GM21786 (cell line): ENCODE results near the gene AQP6.

Experiments
- ATAC-seq: cut with Tn5 transposase; IDR thresholded peaks from one replicate; pipeline ENCODE4 v1.9.1; 2021; ENCODE audit not compliant: unreplicated experiment

AQP6 gene

DNA sequence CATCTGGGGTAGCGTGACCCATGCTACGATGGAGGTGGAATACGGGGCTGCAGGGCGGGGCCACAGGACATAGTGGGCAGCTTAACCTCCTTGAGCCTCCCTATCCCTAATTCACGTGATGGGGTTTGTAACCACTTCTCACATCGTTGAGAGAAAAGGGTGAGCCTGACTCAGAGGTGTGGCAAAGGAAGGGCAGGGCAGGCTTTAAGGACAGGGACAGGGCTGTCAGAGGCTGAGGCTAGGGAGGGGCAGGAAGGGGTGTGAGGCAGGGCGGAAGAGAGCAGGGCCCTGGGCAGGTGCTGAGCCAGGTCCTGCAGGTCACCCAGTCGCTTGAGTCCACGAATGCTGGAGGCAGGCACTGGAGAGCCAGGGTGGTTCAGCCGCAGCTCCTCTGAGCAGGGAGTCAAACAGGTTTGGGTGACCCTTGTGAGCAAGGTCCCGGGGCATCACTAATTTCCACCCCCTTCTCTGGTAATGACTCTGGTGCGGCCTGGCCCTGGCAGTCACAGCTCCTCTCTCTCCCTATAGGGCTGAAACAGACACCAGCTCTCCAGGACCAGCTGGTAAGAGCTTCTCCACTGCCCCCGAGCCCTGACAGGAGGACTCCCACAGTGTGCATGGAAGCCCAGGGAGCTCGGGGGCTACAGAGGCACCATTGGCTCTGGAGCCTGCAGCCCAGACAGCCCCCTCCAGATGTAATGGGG lies 29.7 kb upstream of the AQP6 start:
- ATAC-seq, result no peak

DNA sequence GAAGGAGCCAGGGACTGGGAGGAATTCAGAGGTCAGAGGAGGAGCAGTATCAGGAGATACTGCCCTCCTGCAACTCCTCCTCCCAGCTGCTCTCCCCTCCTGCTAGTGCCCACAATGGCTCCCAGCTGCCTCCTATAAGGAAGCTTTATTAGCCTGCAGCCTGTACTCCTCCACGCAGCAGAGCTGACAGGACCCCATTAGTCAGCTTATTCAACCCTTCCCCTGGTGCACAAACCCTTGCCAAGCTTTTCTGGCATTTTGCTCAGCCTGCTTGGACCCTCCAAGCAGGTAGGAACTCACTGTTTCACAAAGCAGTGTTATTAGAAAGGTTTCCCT lies 29.2 kb upstream of the AQP6 start:
- no peak for ATAC-seq

DNA sequence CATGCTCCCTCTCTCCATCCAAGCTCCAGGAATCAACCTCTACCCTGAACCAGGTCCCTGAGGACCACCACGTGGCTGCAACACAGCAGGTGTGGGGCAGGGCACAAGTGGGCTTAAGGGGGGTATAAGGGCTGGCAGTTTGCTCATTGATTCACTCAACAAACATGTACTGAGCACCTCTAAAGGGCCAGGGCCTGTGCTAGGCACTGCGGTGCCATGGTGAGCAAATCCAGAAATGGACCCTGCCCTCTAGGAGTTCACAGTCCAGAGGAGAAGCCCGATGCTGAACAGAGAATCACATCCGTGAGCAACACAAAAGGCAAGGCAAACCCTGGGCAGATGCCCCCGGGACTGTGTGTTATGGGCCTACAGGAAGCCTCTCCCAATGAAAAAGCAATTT lies 28.7 kb upstream of the AQP6 start:
- ATAC-seq, result no peak

DNA sequence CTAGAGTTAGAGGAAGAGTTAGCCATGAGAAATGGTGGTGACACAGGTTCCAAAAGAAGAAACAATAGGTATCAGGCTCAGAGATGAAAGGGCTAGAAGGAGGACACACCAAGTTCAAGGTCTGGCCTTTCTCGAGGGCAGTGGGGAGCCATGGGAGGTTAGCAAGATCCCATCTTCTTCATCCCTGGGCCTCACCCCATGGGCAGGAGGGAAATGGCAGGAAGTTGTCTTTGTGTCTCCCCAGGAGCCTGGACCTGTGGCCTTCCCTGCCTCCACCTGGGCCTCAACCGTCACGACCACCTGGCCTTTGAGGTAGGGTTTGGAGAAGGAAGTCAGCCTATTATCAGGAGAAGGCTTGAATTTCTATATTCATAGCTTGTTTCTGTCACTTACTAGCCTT lies 28.0 kb upstream of the AQP6 start:
- no peak for ATAC-seq

DNA sequence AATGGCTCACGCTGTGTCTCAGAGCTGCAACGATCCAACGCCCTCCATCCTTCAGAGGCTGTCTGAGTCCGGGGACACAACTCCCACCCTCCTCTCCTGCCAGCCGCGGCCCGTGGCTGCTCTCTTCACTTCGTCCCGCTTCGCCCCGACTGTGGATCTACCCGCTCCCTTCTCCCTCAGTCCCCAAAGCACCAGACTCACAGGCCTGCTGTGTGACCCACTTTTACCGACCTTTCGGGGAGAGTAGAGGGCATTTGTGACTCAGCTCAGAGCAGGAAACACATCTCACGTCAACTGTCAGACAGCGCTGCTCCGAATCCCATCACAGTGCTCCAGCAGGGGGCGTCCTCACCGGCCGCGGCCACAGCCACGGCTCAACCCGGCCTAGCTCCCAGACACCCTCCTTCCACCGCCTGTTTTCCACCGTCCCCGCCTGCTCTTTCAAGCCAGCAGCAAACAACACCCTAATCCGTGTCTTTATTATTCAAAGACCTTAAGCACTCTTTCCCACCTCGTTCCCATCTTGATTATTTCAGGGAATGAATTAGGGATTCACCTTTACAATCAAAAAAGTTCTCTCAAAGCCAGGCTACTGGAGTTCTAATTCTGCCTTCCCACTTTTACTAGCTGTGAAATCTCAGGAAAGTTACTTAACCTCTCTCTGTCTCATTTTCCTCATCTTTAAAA lies 27.2 kb upstream of the AQP6 start:
- ATAC-seq, result peak; percentile 88

DNA sequence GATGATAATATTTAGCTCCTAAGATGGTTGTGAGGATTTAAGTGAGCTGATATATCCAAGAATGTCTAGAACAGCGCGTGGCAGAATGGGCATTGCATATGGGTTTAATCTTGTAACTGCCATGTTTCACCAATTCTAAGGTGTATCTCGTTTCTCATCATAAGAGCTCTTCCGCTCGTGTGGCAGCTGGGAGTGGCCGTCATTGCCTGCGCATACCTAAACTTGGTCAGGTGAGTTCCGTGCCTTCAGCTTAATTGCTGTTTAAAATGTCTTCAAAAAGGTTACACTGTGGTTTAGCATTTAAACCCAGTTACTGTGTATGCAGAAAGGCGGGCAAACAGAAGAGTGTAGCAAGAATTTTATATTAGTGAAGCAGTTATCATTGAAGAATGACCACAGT lies 26.7 kb upstream of the AQP6 start:
- ATAC-seq, result no peak

DNA sequence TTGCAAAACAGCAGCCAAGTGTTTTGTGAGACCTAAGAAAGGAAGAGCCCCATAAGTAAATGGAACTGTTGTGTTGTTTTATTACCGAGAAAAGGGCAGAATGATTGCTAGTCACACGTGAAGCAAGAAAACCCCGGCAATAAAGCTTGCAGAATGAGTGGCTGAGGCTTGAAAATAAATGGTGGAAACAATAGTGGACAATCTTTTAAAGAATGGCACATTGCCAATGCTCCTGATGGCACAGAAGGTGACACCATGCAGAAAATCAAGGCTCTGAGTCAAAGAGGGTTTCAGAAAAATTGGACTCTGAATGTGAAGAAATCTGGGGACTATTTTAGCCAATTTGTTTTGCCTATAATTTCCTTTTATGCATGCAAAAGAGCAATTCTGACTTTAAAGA lies 26.2 kb upstream of the AQP6 start:
- no peak for ATAC-seq

DNA sequence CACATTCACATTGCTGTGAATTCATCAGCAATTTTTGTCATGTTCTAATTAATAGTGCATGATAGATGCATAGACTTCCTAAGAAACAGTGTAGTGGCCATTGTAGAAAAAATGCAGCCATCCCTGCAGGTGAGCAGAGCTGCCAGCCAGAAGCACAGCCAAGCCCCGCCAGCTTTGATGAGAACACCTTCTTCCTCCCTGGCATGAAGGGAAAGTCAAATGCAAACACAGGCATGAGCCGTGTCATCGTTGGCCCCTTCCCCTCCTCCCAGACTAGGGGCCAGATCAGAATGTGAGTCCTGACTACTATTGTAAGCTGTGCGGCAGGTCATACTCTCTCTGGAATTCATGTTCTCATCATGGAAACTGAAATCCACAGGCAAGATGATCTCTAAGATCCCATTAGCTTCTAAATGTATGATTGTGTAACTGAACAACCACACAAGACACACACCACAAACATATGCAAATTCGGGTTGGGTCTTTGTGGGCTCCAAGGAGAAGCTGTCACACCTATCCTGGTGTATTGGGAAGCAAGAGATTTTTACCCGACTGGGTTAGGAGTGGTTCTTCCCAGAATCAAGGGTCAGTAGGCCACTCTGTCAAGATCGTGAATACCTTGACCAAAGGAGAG lies 25.0 kb upstream of the AQP6 start:
- no peak for ATAC-seq

DNA sequence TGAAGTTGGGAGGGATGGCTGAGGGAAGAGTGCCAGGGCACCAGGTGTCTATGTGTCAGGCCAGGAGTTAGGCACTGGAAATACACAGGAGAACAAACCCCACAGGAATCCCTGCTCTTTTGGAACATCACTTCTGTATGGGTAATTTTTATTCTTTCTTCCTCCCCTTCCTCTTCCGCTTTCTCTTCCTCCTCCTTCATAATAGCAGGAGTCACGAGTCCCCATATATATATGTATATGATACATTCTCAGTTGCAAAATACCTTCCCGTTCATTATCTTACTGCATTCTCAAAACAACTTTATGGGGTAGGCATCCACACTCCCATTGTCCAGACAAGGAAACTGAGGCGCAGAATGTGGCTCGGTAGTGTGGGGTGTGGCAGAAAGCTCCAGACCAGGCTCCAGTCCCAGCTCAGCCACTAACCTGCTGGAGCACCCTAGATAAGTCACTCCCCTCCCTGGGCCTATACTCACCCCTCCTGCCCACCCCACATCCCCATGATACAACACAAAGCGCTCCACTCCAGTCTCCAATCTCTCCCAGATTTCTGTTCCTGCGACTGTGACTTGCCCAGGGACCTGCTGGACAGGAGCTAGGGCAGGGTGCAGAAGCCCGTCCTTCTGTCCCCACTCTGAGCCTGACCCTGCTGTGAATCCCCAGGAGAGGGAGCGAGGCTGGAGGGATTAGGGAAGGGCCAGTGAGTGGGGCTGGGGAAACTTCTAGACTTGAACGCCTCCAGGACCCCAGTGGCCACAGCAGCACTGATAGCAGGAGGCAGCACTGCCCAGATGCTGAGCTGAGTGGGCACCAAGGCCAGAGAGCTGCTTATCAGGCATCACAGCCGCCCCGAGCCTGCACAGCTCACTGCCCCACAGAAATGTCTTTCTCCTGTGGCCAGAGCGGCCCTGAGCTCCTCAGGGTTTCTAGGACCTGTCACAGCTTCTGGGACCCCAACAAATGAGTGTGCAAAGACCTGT lies 23.6 kb upstream of the AQP6 start:
- ATAC-seq, result no peak

DNA sequence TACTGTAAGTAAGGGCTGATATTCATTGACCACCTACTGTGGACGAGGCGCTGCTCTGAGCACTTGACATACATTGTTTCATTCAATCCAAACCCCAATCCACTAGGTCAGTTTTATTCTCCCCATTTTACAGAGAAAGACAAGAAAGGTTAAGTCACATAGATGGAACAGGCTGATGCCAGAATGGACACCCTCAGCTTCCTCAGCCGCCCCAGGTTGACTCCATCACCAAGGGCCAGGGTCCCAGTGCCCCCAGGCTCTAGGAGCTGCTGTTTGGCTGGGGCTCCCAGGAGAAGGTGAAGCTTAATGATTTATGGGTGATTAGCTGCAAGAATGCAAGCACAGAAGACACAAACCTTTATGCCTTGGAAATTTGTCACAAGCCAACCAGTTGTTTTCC lies 22.9 kb upstream of the AQP6 start:
- no peak for ATAC-seq

DNA sequence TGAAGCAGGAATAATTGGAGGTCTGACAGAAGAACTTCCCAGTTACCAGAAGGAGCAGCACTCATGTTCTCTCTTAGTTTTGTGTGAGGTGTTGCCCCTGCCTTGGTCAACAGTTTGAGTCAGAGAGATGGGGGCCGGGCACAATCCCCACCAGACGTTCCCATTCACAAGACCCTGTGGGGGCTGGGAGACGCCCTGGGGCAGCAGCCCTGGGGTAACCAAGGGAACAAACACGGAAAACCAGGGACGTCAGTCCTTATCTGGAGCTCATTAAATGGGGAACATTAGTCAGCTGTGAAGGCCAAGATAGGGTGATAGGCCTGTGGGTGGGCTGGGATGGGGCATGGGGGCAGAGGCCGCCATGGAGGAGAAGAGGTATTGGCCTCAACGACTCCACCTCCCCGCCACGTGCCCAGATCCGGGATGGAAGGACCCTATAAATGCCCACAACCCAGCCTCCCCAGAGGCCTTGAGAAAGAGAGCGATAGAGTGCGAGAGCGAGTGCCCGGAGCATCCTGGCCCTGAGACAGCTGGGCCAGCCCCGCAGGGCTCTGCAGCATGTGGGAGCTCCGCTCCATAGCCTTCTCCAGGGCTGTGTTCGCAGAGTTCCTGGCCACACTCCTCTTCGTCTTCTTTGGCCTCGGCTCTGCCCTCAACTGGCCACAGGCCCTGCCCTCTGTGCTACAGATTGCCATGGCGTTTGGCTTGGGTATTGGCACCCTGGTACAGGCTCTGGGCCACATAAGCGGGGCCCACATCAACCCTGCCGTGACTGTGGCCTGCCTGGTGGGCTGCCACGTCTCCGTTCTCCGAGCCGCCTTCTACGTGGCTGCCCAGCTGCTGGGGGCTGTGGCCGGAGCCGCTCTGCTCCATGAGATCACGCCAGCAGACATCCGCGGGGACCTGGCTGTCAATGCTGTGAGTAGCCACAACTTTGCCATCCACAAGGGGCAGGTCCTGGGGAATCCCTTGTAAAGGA lies 22.2 kb upstream of the AQP6 start, which contains the start of gene AQP2:
Gene AQP2, plus strand, starts transcription at position 465 of the 979 bp plus-strand sequence. Its CDS starts 94 bp downstream, at position 559.
- no peak for ATAC-seq

DNA sequence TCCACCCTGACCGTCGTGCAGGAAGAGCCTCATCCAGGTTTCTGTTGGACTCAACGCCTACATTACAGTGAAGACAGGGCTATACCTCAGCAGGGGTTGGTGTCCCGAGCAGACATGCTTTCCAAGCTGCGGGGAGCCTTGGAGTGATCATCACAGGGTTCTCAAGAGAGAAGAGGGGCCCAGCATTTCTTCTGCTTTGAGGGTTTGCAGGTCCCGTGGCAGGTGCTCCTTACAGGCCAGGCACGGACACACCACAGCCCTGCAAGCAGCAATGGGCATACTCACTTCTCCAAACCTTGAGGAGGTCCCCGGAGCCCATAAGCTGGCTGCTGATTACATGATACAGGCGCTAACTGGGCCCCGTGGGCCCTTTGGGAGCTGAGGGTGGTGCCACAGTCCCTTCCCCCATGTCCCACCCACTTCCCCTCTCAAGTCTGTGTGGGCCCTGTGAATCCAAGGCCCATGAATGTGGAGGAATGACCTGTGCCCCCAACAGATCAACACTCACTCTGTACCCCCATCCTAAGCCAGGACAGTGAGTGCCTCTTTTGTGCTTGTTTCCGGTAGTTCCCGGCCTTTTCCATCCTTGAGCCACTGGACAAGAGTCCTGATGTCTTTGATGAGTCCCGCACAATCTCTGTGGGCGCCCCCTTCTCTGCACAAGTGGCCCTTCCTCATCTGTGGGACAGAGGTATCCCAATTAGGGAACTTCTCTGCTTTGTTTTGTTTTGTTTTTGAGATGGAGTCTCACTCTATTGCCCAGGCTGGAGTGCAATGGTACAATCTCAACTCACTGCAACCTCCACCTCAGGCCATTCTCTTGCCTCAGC lies 21.1 kb upstream of the AQP6 start:
- no peak for ATAC-seq

DNA sequence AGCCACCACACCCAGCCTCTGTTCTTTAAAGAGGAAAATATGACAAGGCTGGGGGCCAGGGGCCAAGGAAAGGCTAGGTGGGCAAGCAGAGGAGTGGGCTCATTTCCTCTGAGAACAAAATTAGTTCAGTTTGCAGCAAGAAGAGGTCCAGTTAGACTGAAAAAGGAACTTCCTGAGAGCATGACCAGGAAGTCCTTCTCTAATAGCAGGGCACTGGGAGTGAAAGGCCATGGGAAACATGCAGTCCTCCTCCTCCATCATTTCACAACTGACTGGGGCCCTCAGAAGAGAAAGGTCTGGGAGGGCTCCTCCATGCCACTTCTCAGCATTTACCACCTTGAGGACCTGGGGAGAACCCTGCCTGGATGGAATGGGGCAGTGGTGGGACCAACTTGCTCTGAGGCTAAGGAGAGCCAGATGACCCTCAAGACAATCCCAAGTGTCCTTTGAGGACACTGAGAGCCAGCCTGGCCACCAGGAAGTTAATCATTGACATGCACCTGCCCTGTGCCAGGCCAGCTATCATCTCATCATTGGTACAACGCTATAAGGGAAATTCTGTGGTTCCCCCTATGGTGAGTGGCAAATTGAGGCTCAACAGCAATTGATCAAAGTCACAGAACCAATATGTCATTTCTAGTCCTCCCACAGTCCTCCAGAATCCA lies 20.2 kb upstream of the AQP6 start:
- ATAC-seq, result no peak

DNA sequence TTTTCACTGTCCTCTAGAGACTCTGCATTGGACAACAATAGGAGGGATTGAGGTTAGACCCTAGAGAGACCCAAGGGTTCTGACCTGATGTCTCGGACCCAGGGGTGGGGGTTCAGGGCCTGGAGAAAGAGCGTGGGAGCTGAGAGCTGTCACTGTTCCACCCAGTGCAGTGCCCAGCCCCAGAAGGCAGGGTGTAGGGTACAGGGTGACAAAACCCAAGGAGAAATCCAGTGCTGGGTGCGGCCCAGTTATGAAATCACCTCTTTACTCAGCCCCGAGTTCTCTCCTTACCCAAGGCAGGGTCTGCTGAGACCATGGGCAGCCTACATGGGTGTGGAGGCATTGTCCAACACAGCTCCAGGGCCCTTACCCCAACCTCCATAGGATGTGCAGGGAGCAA lies 19.6 kb upstream of the AQP6 start:
- no peak for ATAC-seq

DNA sequence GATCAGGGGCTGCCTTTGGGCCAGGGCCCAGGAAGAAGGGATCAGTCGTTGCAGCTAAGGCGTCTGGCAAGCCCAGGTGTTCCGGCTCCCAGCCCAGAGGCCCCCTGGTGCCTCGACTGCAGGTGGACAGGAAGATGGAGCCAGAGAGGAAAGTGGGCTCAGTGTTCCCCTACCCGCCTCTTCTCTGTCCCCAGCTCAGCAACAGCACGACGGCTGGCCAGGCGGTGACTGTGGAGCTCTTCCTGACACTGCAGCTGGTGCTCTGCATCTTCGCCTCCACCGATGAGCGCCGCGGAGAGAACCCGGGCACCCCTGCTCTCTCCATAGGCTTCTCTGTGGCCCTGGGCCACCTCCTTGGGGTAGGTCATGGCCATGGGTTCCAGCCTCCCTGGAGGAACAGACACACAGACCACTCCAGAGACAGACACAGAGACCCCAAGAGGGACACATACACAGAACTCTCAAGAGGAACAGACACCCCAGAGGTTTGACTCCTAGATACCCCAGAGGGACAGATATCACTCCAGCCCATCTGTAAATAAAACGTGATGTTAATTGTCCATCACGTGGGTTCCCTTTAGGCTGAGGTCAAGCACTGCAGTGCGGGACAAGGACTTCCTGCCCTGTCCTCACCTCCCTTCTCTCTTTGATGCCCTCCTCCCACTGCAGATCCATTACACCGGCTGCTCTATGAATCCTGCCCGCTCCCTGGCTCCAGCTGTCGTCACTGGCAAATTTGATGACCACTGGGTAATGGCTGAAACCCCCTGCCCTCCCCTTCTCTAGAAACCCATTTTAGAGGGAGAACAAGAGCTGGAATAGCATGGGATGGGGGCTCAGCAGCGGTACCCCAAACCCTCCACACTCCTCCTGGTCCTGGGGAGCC lies 18.5 kb upstream of the AQP6 start:
- no peak for ATAC-seq

DNA sequence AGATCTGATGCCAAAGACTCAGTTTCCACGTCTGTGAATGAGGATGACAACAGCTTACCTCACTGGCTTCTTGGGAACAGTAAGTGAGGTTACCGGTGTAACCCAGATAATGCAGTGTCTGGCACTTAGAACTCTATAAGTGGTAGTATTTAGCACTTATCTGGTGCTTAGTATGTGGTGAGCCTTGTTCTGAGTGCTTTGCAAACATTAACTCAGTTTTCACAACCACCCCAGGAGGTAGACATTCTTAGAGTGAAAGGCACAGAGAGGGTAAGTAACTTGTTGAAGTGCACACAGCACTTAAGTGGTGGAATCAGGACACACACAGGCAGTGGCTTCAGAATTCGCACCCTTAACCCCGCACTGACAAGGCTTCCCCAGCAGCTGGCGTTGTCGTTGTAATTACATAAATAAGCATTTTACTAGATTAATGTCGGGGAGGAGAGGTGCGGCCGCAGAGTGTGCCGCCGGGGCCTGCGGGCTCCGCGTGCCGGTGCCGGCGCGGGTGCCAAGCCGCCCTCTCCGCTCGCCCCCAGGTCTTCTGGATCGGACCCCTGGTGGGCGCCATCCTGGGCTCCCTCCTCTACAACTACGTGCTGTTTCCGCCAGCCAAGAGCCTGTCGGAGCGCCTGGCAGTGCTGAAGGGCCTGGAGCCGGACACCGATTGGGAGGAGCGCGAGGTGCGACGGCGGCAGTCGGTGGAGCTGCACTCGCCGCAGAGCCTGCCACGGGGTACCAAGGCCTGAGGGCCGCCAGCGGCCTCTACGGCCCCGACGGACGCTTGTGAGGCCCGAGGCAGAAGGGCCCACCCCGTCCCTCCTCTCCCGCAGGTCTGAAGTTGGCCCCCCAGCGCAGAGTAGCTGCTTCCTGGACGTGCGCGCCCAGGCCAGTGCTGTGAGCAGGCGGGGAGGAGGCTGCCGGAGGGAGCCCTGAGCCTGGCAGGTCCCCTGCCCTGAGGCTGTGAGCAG lies 17.6 kb upstream of the AQP6 start:
- ATAC-seq, result no peak
